Measurements from ENCODE around the gene MYO3B. TPM values are rescaled to one million over a fixed set of nuclear protein-coding genes. Genes with fewer than 3 reads are reported as not detected.
"Not testable (repeated sequence)": the region's sequence is repeated elsewhere in the genome, so short reads cannot be mapped to it uniquely, and the experiment has no call there.

The MYO3B gene
- total RNA-seq, 4 donors from 2014 or later, result not detected

GRCh38 chr2:170255971-170256370, 78.0 kb downstream of the MYO3B start:
- TF ChIP-seq, protein P1, sequence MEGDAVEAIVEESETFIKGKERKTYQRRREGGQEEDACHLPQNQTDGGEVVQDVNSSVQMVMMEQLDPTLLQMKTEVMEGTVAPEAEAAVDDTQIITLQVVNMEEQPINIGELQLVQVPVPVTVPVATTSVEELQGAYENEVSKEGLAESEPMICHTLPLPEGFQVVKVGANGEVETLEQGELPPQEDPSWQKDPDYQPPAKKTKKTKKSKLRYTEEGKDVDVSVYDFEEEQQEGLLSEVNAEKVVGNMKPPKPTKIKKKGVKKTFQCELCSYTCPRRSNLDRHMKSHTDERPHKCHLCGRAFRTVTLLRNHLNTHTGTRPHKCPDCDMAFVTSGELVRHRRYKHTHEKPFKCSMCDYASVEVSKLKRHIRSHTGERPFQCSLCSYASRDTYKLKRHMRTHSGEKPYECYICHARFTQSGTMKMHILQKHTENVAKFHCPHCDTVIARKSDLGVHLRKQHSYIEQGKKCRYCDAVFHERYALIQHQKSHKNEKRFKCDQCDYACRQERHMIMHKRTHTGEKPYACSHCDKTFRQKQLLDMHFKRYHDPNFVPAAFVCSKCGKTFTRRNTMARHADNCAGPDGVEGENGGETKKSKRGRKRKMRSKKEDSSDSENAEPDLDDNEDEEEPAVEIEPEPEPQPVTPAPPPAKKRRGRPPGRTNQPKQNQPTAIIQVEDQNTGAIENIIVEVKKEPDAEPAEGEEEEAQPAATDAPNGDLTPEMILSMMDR (IDR thresholded peaks at IDR 0.05), result no peak
- ATAC-seq (ENCODE audit: low FRiP score), result peak; percentile 23

DNA sequence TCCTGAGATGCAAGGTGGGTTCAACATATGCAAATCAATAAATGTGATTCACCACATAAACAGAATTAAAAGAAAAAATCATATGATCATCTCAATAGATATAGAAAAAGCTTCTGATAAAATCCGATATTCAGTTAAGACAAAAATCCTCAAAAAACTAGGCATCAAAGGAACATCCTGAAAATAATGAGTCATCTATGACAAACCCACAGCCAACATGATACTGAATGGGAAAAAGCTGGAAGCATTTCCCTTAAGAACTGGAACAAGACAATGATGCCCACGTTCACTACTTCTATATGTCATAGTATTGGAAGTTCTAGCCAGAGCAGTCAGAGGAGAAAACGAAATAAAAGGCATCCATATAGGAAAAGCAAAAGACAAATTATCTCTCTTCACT, 80.4 kb downstream of the MYO3B start:
- TF ChIP-seq, protein P1 (IDR thresholded peaks at IDR 0.05), result no peak
- no peak for ATAC-seq (ENCODE audit: low FRiP score)

More at GRCh38 chr2:170255971-170256370, 78.0 kb downstream of the MYO3B start:
- no peak for DNase-seq (ENCODE audit: low spot score)

DNA sequence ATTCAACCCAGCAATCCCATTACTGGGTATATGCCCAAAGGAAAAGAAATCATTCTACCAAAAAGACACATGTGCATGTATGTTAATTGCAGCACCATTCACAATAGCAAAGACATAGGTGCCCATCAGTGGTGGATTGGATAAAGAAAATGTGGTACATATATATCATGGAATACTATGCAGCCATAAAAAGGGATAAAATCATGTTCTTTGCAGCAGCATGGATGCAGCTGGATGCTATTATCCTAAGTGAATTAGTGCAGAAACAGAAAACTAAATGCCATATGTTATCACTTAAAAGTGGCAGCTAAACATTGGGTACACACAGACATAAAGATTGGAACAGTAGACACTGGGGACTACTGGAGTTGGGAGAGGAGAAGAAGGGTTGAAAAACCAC, 82.2 kb downstream of the MYO3B start:
- DNase-seq (ENCODE audit: low spot score) (no peak), ATAC-seq (ENCODE audit: low FRiP score) (no peak)
- TF ChIP-seq, protein P1 (IDR thresholded peaks at IDR 0.05), result no peak

More for the DNA sequence above, 80.4 kb downstream of the MYO3B start:
- no peak for DNase-seq (ENCODE audit: low spot score)

- TF ChIP-seq, protein P1 (IDR thresholded peaks at IDR 0.05), result no peak
- ATAC-seq (ENCODE audit: low FRiP score), result no peak
- no peak for DNase-seq (ENCODE audit: low spot score)
Observed at GRCh38 chr2:170261566-170261965, 83.6 kb downstream of the MYO3B start.

- no peak for ATAC-seq (ENCODE audit: low FRiP score)
- DNase-seq (ENCODE audit: low spot score), result no peak
- TF ChIP-seq, protein P1 (IDR thresholded peaks at IDR 0.05), result no peak
Observed at GRCh38 chr2:170262343-170262742, 84.4 kb downstream of the MYO3B start.

- no peak for DNase-seq (ENCODE audit: low spot score)
- no peak for ATAC-seq (ENCODE audit: low FRiP score)
- TF ChIP-seq, protein P1 (IDR thresholded peaks at IDR 0.05), result no peak
Observed at GRCh38 chr2:170262806-170263205, 84.9 kb downstream of the MYO3B start.

DNA sequence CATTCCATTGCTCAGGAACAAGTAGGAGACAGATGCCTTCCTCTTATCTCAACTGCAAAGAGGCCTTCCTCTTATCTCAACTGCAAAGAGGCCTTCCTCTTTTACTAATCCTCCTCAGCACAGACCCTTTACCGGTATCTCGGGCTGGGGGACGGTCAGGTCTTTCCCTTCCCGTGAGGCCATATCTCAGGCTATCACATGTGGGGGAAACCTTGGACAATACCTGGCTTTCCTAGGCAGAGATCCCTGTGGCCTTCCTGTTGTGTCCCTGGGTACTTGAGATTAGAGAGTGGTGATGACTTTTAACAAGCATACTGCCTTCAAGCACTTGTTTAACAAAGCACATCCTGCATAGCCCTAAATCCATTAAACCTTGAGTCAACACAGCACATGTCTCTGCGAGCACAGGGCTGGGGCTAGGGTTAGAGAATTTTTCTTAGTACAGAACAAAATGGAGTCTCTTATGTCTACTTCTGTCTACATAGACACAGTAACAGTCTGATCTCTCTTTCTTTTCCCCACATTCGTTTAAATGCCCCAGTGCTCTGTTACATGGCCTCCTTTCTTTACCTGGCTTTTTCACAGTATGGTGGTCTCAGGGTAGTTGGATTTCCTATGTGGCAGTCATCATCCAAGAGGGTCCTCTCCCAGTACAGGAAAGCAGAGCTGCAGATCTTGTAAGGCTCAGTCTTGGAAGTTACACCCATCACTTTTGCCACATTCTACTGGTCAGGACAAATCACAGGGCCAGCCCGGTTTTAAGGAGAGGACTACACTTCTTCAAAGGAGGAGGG, 86.0 kb downstream of the MYO3B start:
- not testable (repeated sequence) for ATAC-seq (ENCODE audit: low FRiP score); DNase-seq (ENCODE audit: low spot score)
